Neural cell (in vitro differentiated cells): Measurements from ENCODE around the gene XRCC6. TPM values are rescaled to one million over a fixed set of nuclear protein-coding genes. Genes with fewer than 3 reads are reported as not detected.
A peak's percentile ranks its signal among the peaks of the same experiment; 100 is the strongest.

Source experiments
- H2AFZ ChIP-seq: fragments of 200-600, 300-800 bp; sonication (generic), shearing (Covaris generic); 2 replicates; pipeline ENCODE4 v1.6.0; 2014; ENCODE audit warnings: low read depth, mild to moderate bottlenecking, antibody characterized with exemption, low read length, moderate library complexity
- H3F3A ChIP-seq: fragments of 200-600 bp; shearing (Covaris generic); 2 replicates; pipeline ENCODE4 v1.6.1; 2016; ENCODE audit warnings: mild to moderate bottlenecking, moderate library complexity, mixed read lengths, antibody characterized with exemption, low read length; ENCODE audit not compliant: insufficient read depth, poor library complexity, severe bottlenecking
- H3K27ac ChIP-seq: fragments of 200-600, 300-800 bp; sonication (generic), shearing (Covaris generic); 2 replicates; pipeline ENCODE4 v1.5.1; 2014; ENCODE audit warnings: mild to moderate bottlenecking, low read length, moderate library complexity
- H3K27me3 ChIP-seq: fragments of 300-800, 200-600 bp; sonication (generic), shearing (Covaris generic); 2 replicates; pipeline ENCODE4 v1.6.0; 2014; ENCODE audit warnings: mild to moderate bottlenecking, low read depth, low read length, moderate library complexity; ENCODE audit not compliant: insufficient read depth
- H3K36me3 ChIP-seq: fragments of 300-800, 200-600 bp; sonication (generic), shearing (Covaris generic); 2 replicates; pipeline ENCODE4 v1.5.1; 2014; ENCODE audit warnings: mild to moderate bottlenecking, antibody characterized with exemption, low read length, moderate library complexity; ENCODE audit not compliant: insufficient read depth
- H3K4me2 ChIP-seq: fragments of 300-800, 200-600 bp; sonication (generic), shearing (Covaris generic); 2 replicates; pipeline ENCODE4 v1.6.0; 2014; ENCODE audit warnings: mild to moderate bottlenecking, low read length
- H3K4me3 ChIP-seq: fragments of 300-800, 200-600 bp; sonication (generic), shearing (Covaris generic); 2 replicates; pipeline ENCODE4 v1.5.1; 2014; ENCODE audit warnings: mild to moderate bottlenecking, low read length, moderate library complexity
- H3K79me2 ChIP-seq: fragments of 200-600 bp; shearing (Covaris generic); replicated peaks from 2 replicates; pipeline ENCODE4 v1.6.0; 2014; ENCODE audit warnings: mild to moderate bottlenecking, low read length, moderate library complexity; ENCODE audit not compliant: insufficient read depth
- H3K9ac ChIP-seq: fragments of 300-800, 200-600 bp; sonication (generic), shearing (Covaris generic); 2 replicates; pipeline ENCODE4 v1.6.1; 2016; ENCODE audit warnings: mild to moderate bottlenecking, low read length, mixed read lengths
- H3K9me2 ChIP-seq: fragments of 200-600 bp; shearing (Covaris generic); 2 replicates; pipeline ENCODE4 v1.6.1; 2016; ENCODE audit warnings: mild to moderate bottlenecking, low read length, mixed read lengths; ENCODE audit not compliant: insufficient read depth
- H3K9me3 ChIP-seq: fragments of 200-600, 300-800 bp; sonication (generic), shearing (Covaris generic); 2 replicates; pipeline ENCODE4 v1.6.1; 2016; ENCODE audit warnings: mild to moderate bottlenecking, mixed run types, low read length, moderate library complexity, mixed read lengths
- H4K20me1 ChIP-seq: fragments of 200-600 bp; shearing (Covaris generic); 2 replicates; pipeline ENCODE4 v1.6.1; 2016; ENCODE audit warnings: mild to moderate bottlenecking, mixed run types; ENCODE audit not compliant: insufficient read depth
- EP300 ChIP-seq: fragments of 450-650 bp; conservative IDR thresholded peaks from 2 replicates; pipeline ENCODE4 v1.6.1; 2014; ENCODE audit warnings: antibody characterized with exemption, mild to moderate bottlenecking, moderate library complexity; ENCODE audit not compliant: poor library complexity, severe bottlenecking
- EZH2 ChIP-seq: fragments of 200-600, 300-800 bp; shearing (Covaris generic), sonication (generic); IDR thresholded peaks from 2 replicates; pipeline ENCODE4 v1.6.1; 2014; ENCODE audit warnings: antibody characterized with exemption, low read length, borderline replicate concordance, mild to moderate bottlenecking; ENCODE audit not compliant: insufficient read depth, poor library complexity, severe bottlenecking
- MXI1 ChIP-seq: fragments of 450-650 bp; conservative IDR thresholded peaks from 2 replicates; pipeline ENCODE4 v1.6.1; 2014; ENCODE audit warnings: antibody characterized with exemption, mild to moderate bottlenecking; ENCODE audit not compliant: poor library complexity, severe bottlenecking
- POLR2AphosphoS5 ChIP-seq: IDR thresholded peaks from 2 replicates; pipeline ENCODE4 v1.6.1; 2012
- RAD21 ChIP-seq: fragments of 450-650 bp; conservative IDR thresholded peaks from 2 replicates; pipeline ENCODE4 v1.6.1; 2014; ENCODE audit warnings: antibody characterized with exemption, mild to moderate bottlenecking, moderate library complexity
- SMC3 ChIP-seq: fragments of 450-650 bp; conservative IDR thresholded peaks from 2 replicates; pipeline ENCODE4 v1.6.1; 2014; ENCODE audit warnings: antibody characterized with exemption, mild to moderate bottlenecking, moderate library complexity; ENCODE audit not compliant: poor library complexity
- TAF1 ChIP-seq: IDR thresholded peaks from 2 replicates; pipeline ENCODE4 v1.6.1; 2012; ENCODE audit warnings: low read depth
- polyA plus RNA-seq: library from polyadenylated mRNA; depleted of rRNA; stranded (reverse); fragments of >200 nt; gene quantifications from 2 replicates; pipeline ENCODE4 v1.2.3, GENCODE V29; 2014
- TF ChIP-seq, protein P1 (sequence below): IDR thresholded peaks from 2 replicates; pipeline ENCODE4 v1.6.1; 2012; ENCODE audit warnings: borderline replicate concordance
- TF ChIP-seq, protein P2 (sequence below): fragments of 450-650 bp; IDR thresholded peaks from 2 replicates; pipeline ENCODE4 v1.5.1; 2014; ENCODE audit warnings: antibody characterized with exemption, mild to moderate bottlenecking, moderate library complexity; ENCODE audit not compliant: poor library complexity, severe bottlenecking

The XRCC6 gene
- polyA plus RNA-seq, 1 donor from 2014 or later, result 398 TPM

DNA sequence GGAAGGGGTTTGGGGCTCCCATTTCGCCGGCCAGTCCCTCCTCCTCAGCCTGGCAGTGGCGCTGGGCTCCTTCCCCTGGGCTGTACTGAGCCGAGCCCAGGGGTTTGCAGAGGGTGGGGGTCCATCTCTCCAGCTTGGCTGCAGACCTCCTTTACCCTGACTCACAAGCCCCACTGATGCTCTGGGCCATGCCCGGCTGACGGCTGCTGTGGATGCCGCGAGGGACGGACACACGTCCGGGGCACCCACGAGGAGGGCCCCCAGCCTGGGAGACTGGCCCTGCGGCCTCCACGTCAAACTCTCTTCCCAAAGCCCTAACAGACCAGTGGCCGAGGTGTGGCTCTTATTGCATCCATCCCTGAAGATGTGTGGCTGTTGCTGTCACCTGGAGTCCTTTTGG is 45.6 kb upstream of the XRCC6 start:
- no peaks in the 10 kb centered on the region for H3K79me2 ChIP-seq
- no peaks in the 10 kb centered on the region for H3K36me3 ChIP-seq
- no peaks in the 10 kb centered on the region for H3K9me2 ChIP-seq
- no peak overlapping the region for H2AFZ ChIP-seq
- no peak overlapping the region for H3K4me3 ChIP-seq
- no peak overlapping the region for H3K4me2 ChIP-seq
- no peak overlapping the region for H3K9ac ChIP-seq
- no peak overlapping the region for H3K27ac ChIP-seq
- no peaks in the 10 kb centered on the region for H3F3A ChIP-seq
- no peaks in the 10 kb centered on the region for H3K27me3 ChIP-seq
- TF ChIP-seq, protein P1, sequence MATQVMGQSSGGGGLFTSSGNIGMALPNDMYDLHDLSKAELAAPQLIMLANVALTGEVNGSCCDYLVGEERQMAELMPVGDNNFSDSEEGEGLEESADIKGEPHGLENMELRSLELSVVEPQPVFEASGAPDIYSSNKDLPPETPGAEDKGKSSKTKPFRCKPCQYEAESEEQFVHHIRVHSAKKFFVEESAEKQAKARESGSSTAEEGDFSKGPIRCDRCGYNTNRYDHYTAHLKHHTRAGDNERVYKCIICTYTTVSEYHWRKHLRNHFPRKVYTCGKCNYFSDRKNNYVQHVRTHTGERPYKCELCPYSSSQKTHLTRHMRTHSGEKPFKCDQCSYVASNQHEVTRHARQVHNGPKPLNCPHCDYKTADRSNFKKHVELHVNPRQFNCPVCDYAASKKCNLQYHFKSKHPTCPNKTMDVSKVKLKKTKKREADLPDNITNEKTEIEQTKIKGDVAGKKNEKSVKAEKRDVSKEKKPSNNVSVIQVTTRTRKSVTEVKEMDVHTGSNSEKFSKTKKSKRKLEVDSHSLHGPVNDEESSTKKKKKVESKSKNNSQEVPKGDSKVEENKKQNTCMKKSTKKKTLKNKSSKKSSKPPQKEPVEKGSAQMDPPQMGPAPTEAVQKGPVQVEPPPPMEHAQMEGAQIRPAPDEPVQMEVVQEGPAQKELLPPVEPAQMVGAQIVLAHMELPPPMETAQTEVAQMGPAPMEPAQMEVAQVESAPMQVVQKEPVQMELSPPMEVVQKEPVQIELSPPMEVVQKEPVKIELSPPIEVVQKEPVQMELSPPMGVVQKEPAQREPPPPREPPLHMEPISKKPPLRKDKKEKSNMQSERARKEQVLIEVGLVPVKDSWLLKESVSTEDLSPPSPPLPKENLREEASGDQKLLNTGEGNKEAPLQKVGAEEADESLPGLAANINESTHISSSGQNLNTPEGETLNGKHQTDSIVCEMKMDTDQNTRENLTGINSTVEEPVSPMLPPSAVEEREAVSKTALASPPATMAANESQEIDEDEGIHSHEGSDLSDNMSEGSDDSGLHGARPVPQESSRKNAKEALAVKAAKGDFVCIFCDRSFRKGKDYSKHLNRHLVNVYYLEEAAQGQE, result no peak
- TF ChIP-seq RAD21 (no peak), EP300 (no peak), EZH2 (no peak), POLR2AphosphoS5 (no peak), TAF1 (no peak), MXI1 (no peak), SMC3 (no peak)
- TF ChIP-seq, protein P2, sequence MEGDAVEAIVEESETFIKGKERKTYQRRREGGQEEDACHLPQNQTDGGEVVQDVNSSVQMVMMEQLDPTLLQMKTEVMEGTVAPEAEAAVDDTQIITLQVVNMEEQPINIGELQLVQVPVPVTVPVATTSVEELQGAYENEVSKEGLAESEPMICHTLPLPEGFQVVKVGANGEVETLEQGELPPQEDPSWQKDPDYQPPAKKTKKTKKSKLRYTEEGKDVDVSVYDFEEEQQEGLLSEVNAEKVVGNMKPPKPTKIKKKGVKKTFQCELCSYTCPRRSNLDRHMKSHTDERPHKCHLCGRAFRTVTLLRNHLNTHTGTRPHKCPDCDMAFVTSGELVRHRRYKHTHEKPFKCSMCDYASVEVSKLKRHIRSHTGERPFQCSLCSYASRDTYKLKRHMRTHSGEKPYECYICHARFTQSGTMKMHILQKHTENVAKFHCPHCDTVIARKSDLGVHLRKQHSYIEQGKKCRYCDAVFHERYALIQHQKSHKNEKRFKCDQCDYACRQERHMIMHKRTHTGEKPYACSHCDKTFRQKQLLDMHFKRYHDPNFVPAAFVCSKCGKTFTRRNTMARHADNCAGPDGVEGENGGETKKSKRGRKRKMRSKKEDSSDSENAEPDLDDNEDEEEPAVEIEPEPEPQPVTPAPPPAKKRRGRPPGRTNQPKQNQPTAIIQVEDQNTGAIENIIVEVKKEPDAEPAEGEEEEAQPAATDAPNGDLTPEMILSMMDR, result no peak
- H4K20me1 ChIP-seq, result no peaks in the 10 kb centered on the region
- no peaks in the 10 kb centered on the region for H3K9me3 ChIP-seq

DNA sequence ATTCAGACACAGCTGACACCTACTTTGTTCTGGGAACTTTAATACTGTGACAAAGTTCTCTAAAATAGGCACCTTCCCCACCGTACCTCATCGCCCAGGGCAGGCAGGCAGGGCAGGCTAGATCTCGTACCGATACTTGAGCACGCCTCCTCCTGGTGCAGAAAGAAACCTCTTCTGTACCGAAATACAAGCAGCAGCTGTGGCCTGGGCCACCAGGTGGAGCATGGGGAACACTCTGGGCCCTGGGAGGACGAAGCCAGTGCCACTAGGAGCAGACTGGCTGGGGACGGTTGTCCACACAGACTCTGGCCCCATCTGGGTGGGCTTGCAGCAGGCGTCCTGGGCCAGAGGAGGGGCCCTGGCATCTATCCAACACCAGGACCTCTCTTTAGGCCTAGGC is 44.2 kb upstream of the XRCC6 start:
- TF ChIP-seq EP300 (no peak), TAF1 (no peak), SMC3 (no peak), RAD21 (no peak)
- TF ChIP-seq, protein P2, result peak; percentile 39
- no peak overlapping the region for H3K4me3 ChIP-seq
- H3K9me3 ChIP-seq, result no peaks in the 10 kb centered on the region
- no peak overlapping the region for H2AFZ ChIP-seq
- no peaks in the 10 kb centered on the region for H3F3A ChIP-seq
- no peaks in the 10 kb centered on the region for H3K79me2 ChIP-seq
- H3K4me2 ChIP-seq, result no peak overlapping the region
- H3K36me3 ChIP-seq, result no peaks in the 10 kb centered on the region
- H4K20me1 ChIP-seq, result no peaks in the 10 kb centered on the region
- H3K27ac ChIP-seq, result no peak overlapping the region
- H3K27me3 ChIP-seq, result no peaks in the 10 kb centered on the region
- no peak overlapping the region for H3K9ac ChIP-seq
- H3K9me2 ChIP-seq, result no peaks in the 10 kb centered on the region
